GM21723 (cell line): ENCODE results near the gene NPHS1.
A peak's percentile ranks its signal among the peaks of the same experiment; 100 is the strongest.
"Not testable (repeated sequence)": the region's sequence is repeated elsewhere in the genome, so short reads cannot be mapped to it uniquely, and the experiment has no call there.

Source experiments
- ATAC-seq: cut with Tn5 transposase; IDR thresholded peaks from one replicate; pipeline ENCODE4 v1.9.1; 2021; ENCODE audit warnings: mild to moderate bottlenecking, moderate library complexity; ENCODE audit not compliant: unreplicated experiment

NPHS1 gene

GRCh38 chr19:35879770-35880317 is 27.5 kb upstream of the NPHS1 start:
- ATAC-seq = no peak

- no peak for ATAC-seq
Measured at GRCh38 chr19:35879068-35879467, 26.8 kb upstream of the NPHS1 start.

- no peak for ATAC-seq
Measured at GRCh38 chr19:35874392-35874930, 22.2 kb upstream of the NPHS1 start.

- no peak for ATAC-seq
Measured at GRCh38 chr19:35872180-35872579, 19.9 kb upstream of the NPHS1 start.

GRCh38 chr19:35871611-35872010 is 19.3 kb upstream of the NPHS1 start:
- ATAC-seq = no peak

- no peak for ATAC-seq
Measured at GRCh38 chr19:35870798-35871197, 18.5 kb upstream of the NPHS1 start.

- not testable (repeated sequence) for ATAC-seq
Measured at GRCh38 chr19:35870124-35870736, 17.9 kb upstream of the NPHS1 start.

GRCh38 chr19:35869327-35870123 is 17.2 kb upstream of the NPHS1 start:
- ATAC-seq = peak; percentile 57

GRCh38 chr19:35868823-35869326 is 16.6 kb upstream of the NPHS1 start:
- ATAC-seq = peak; percentile 15

GRCh38 chr19:35868172-35868822 is 16.0 kb upstream of the NPHS1 start, which contains the start of gene APLP1:
Gene APLP1 (plus strand): TSS chr19:35868574. CDS start chr19:35868637, 63 bp downstream.
- ATAC-seq = no peak

GRCh38 chr19:35863018-35863417 is 10.7 kb upstream of the NPHS1 start:
- ATAC-seq = no peak

GRCh38 chr19:35862528-35862927 is 10.2 kb upstream of the NPHS1 start:
- no peak for ATAC-seq

- no peak for ATAC-seq
Measured at GRCh38 chr19:35861640-35862160, 9.4 kb upstream of the NPHS1 start.

- ATAC-seq = no peak
Measured at GRCh38 chr19:35860818-35861639, 8.7 kb upstream of the NPHS1 start.

- ATAC-seq = no peak
Measured at GRCh38 chr19:35860436-35860817, 8.1 kb upstream of the NPHS1 start.

GRCh38 chr19:35859414-35859813 is 7.1 kb upstream of the NPHS1 start:
- ATAC-seq = no peak

GRCh38 chr19:35858311-35858710 is 6.0 kb upstream of the NPHS1 start:
- no peak for ATAC-seq

- no peak for ATAC-seq
Measured at GRCh38 chr19:35856546-35857149, 4.3 kb upstream of the NPHS1 start, which contains the start of gene KIRREL2. Gene KIRREL2 (plus strand): TSS chr19:35856911. CDS start chr19:35857120, 209 bp downstream.

GRCh38 chr19:35853038-35853756 is 893 bp upstream of the NPHS1 start:
- no peak for ATAC-seq
